IPS-15b (cell line): ENCODE data around the gene RUNX2.

ENCODE experiments used
- H3K27me3 ChIP-seq: one replicate; pipeline ENCODE4 v1.6.1; 2013; ENCODE audit warnings: low read length; ENCODE audit not compliant: control insufficient read depth, insufficient read depth
- H3K36me3 ChIP-seq: one replicate; pipeline ENCODE4 v1.6.1; 2013; ENCODE audit warnings: low read length; ENCODE audit not compliant: control insufficient read depth, insufficient read depth
- H3K4me1 ChIP-seq: one replicate; pipeline ENCODE4 v1.6.1; 2013; ENCODE audit warnings: mild to moderate bottlenecking, low read length; ENCODE audit not compliant: control insufficient read depth, insufficient read depth
- H3K4me3 ChIP-seq: one replicate; pipeline ENCODE4 v1.5.1; 2013; ENCODE audit warnings: low read depth, low read length
- H3K9ac ChIP-seq: one replicate; pipeline ENCODE4 v1.6.1; 2013; ENCODE audit warnings: low read depth, mild to moderate bottlenecking, low read length
- H3K9me3 ChIP-seq: one replicate; pipeline ENCODE4 v1.6.1; 2013; ENCODE audit warnings: mild to moderate bottlenecking, low read length; ENCODE audit not compliant: control insufficient read depth, insufficient read depth

Gene RUNX2

GRCh38 chr6:45576648-45577624 lies 248.8 kb downstream of the RUNX2 start:
- Histone ChIP-seq H3K4me1 (no peaks in the 10 kb centered on the region), H3K36me3 (no peaks in the 10 kb centered on the region), H3K4me3 (no peak overlapping the region), H3K9ac (no peak overlapping the region), H3K27me3 (peaks cover 2% of the 10 kb centered on the region), H3K9me3 (no peaks in the 10 kb centered on the region)

- Histone ChIP-seq H3K36me3 (no peaks in the 10 kb centered on the region), H3K9ac (no peak overlapping the region), H3K4me3 (no peak overlapping the region), H3K9me3 (no peaks in the 10 kb centered on the region), H3K4me1 (no peaks in the 10 kb centered on the region), H3K27me3 (peaks cover 2% of the 10 kb centered on the region)
Observed at GRCh38 chr6:45577836-45578504, 249.8 kb downstream of the RUNX2 start.

- no peaks in the 10 kb centered on the region for H3K4me1 ChIP-seq
- H3K9ac ChIP-seq = no peak overlapping the region
- peaks cover 2% of the 10 kb centered on the region for H3K27me3 ChIP-seq
- H3K4me3 ChIP-seq = no peak overlapping the region
- H3K9me3 ChIP-seq = no peaks in the 10 kb centered on the region
- H3K36me3 ChIP-seq = no peaks in the 10 kb centered on the region
Observed at GRCh38 chr6:45584127-45584526, 256.0 kb downstream of the RUNX2 start.

- Histone ChIP-seq H3K9me3 (no peaks in the 10 kb centered on the region), H3K4me1 (peaks cover 2% of the 10 kb centered on the region), H3K9ac (no peak overlapping the region), H3K27me3 (no peaks in the 10 kb centered on the region), H3K4me3 (no peak overlapping the region), H3K36me3 (no peaks in the 10 kb centered on the region)
Observed at GRCh38 chr6:45586216-45587171, 258.4 kb downstream of the RUNX2 start.

GRCh38 chr6:45587229-45588060 lies 259.3 kb downstream of the RUNX2 start:
- Histone ChIP-seq H3K27me3 (no peaks in the 10 kb centered on the region), H3K4me3 (no peak overlapping the region), H3K9ac (no peak overlapping the region), H3K9me3 (no peaks in the 10 kb centered on the region), H3K4me1 (peaks cover 2% of the 10 kb centered on the region), H3K36me3 (no peaks in the 10 kb centered on the region)

- H3K27me3 ChIP-seq = no peaks in the 10 kb centered on the region
- H3K36me3 ChIP-seq = no peaks in the 10 kb centered on the region
- no peak overlapping the region for H3K9ac ChIP-seq
- no peak overlapping the region for H3K4me3 ChIP-seq
- no peaks in the 10 kb centered on the region for H3K9me3 ChIP-seq
- peaks cover 2% of the 10 kb centered on the region for H3K4me1 ChIP-seq
Observed at GRCh38 chr6:45589367-45589766, 261.2 kb downstream of the RUNX2 start.

- no peak overlapping the region for H3K9ac ChIP-seq
- H3K36me3 ChIP-seq = no peaks in the 10 kb centered on the region
Observed at GRCh38 chr6:45590226-45590625, 262.1 kb downstream of the RUNX2 start.

GRCh38 chr6:45590696-45591184 lies 262.6 kb downstream of the RUNX2 start:
- H3K9me3 ChIP-seq = no peaks in the 10 kb centered on the region
- no peak overlapping the region for H3K9ac ChIP-seq
- no peaks in the 10 kb centered on the region for H3K27me3 ChIP-seq
- H3K4me3 ChIP-seq = no peak overlapping the region
- peaks cover 2% of the 10 kb centered on the region for H3K4me1 ChIP-seq
- H3K36me3 ChIP-seq = no peaks in the 10 kb centered on the region

More at GRCh38 chr6:45590226-45590625, 262.1 kb downstream of the RUNX2 start:
- no peaks in the 10 kb centered on the region for H3K9me3 ChIP-seq
- H3K4me1 ChIP-seq = peaks cover 2% of the 10 kb centered on the region
- no peak overlapping the region for H3K4me3 ChIP-seq
- no peaks in the 10 kb centered on the region for H3K27me3 ChIP-seq

GRCh38 chr6:45591306-45591705 lies 263.2 kb downstream of the RUNX2 start:
- Histone ChIP-seq H3K9me3 (no peaks in the 10 kb centered on the region), H3K4me3 (no peak overlapping the region), H3K4me1 (peaks cover 2% of the 10 kb centered on the region), H3K9ac (no peak overlapping the region), H3K36me3 (no peaks in the 10 kb centered on the region), H3K27me3 (no peaks in the 10 kb centered on the region)

GRCh38 chr6:45591890-45592289 lies 263.8 kb downstream of the RUNX2 start:
- Histone ChIP-seq H3K9me3 (no peaks in the 10 kb centered on the region), H3K4me3 (no peak overlapping the region), H3K36me3 (no peaks in the 10 kb centered on the region), H3K27me3 (no peaks in the 10 kb centered on the region), H3K4me1 (peaks cover 2% of the 10 kb centered on the region), H3K9ac (no peak overlapping the region)
